Kidney (tissue), 14 donors: ENCODE results near the gene NCOA7. TPM values are rescaled to one million over a fixed set of nuclear protein-coding genes. Genes with fewer than 3 reads are reported as not detected.

ENCODE experiments used
- DNase-seq, 5 donors: peaks; one replicate each; pipeline ENCODE4 v3.0.0-alpha.2; 2013 to 2020
- FAIRE-seq: peaks from 2 replicates; lab custom pipeline; 2012; peaks lifted over from hg19 to GRCh38; lab: Jason Lieb, UNC
- H3K27ac ChIP-seq, 2 donors: one replicate each; pipeline ENCODE4 v1.7.0; 2013; ENCODE audit warnings: low read depth in 2 of 2, low read length in 2 of 2, inconsistent platforms in 1 of 2
- H3K27me3 ChIP-seq: one replicate; pipeline ENCODE4 v1.7.1; 2013; ENCODE audit warnings: low read length, inconsistent platforms; ENCODE audit not compliant: control insufficient read depth, insufficient read depth
- H3K36me3 ChIP-seq, 3 donors: one replicate each; pipeline versions ENCODE4 v1.7.0 to v1.7.1; 2013; ENCODE audit warnings: low read length in 3 of 3, control low read depth in 1 of 3, inconsistent platforms in 1 of 3; ENCODE audit not compliant: insufficient read depth in 3 of 3, control insufficient read depth in 2 of 3
- H3K4me1 ChIP-seq, 3 donors: one replicate each; pipeline versions ENCODE4 v1.7.0 to v1.7.1; 2013; ENCODE audit warnings: low read length in 3 of 3, inconsistent platforms in 1 of 3, low read depth in 1 of 3; ENCODE audit not compliant: control insufficient read depth in 2 of 3, insufficient read depth in 2 of 3
- H3K4me3 ChIP-seq, 3 donors: one replicate each; pipeline versions ENCODE4 v1.7.0 to v1.8.1; 2013; ENCODE audit warnings: low read length in 3 of 3, control low read depth in 1 of 3, inconsistent platforms in 1 of 3
- H3K9ac ChIP-seq, 3 donors: one replicate each; pipeline versions ENCODE4 v1.7.0 to v1.7.1; 2013; ENCODE audit warnings: low read length in 3 of 3, control low read depth in 1 of 3, inconsistent platforms in 1 of 3
- H3K9me3 ChIP-seq, 3 donors: one replicate each; pipeline versions ENCODE4 v1.7.0 to v1.7.1; 2013; ENCODE audit warnings: low read length in 3 of 3, control low read depth in 1 of 3, inconsistent platforms in 1 of 3; ENCODE audit not compliant: control insufficient read depth in 2 of 3, insufficient read depth in 1 of 3
- intact Hi-C: fragments of 100-400 bp; cut with DNase I; formaldehyde crosslinking; loops from one replicate; pipeline ENCODE4 v1.11.1; 2022
- polyA plus RNA-seq: library from polyadenylated mRNA; stranded (reverse); fragments of 350-450 nt; fragmentation: Illumina TruSeq; extraction: RNeasy Lipid Tissue Mini Kit (QIAGEN cat#74804); gene quantifications from one replicate; pipeline ENCODE4 v1.2.3, GENCODE V29; 2014; ENCODE audit warnings: low read depth, low replicate concordance; ENCODE audit not compliant: insufficient read depth
- total RNA-seq: library from RNA; stranded (reverse); fragmentation: NEBNext Ultra II Directional; extraction: Animal tissue kit (Norgen Biotek cat#: 25700); gene quantifications from one replicate; pipeline ENCODE4 v1.2.1, GENCODE V29; 2021
- TF ChIP-seq, protein P1 (sequence below): IDR thresholded peaks from 3 replicates; pipeline ENCODE4 v1.5.1; 2012; ENCODE audit warnings: mild to moderate bottlenecking, moderate library complexity, borderline replicate concordance; ENCODE audit not compliant: insufficient read depth; ENCODE audit errors: extremely low read depth
- donor health status: control.
- donor health status: control.
- donor health status: control.
- donor health status: control.
- donor health status: control.
- donor health status: DM: yes; HTN: yes; CAD: no.
- donor health status: Normal renal cell carcinoma (clear cell type).

NCOA7 gene
- total and polyA plus RNA-seq, 2 donors from 2014 or later = 21.0 to 135 TPM

DNA sequence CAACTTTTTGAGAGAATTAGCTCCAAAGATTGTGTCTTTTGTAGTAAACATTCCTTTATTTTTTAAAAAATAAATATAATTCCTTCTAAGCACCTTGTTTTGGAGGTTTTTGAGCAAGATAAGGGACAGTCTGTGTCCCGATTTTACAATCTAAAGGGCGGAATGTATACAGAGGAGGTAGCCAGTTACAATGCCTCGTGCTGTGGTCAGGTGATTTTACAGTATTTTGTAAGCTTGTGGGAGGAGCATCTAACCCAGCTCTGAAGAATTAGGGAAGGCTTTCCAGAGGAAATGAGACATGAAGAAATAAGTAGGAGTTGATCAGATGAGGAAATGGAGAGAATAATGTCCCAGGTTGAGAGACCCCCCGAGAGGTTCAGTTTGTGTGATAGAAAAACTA lies 167.1 kb downstream of the NCOA7 start:
- peak overlapping the region in 1 of 2 donors; percentile 95 for H3K27ac ChIP-seq
- H3K9ac ChIP-seq = peak overlapping the region; percentile 14 to 81 (median 45)
- peaks cover 4 to 16% (median 10%) of the 10 kb centered on the region in 3 donors for H3K4me1 ChIP-seq
- TF ChIP-seq, protein P1, sequence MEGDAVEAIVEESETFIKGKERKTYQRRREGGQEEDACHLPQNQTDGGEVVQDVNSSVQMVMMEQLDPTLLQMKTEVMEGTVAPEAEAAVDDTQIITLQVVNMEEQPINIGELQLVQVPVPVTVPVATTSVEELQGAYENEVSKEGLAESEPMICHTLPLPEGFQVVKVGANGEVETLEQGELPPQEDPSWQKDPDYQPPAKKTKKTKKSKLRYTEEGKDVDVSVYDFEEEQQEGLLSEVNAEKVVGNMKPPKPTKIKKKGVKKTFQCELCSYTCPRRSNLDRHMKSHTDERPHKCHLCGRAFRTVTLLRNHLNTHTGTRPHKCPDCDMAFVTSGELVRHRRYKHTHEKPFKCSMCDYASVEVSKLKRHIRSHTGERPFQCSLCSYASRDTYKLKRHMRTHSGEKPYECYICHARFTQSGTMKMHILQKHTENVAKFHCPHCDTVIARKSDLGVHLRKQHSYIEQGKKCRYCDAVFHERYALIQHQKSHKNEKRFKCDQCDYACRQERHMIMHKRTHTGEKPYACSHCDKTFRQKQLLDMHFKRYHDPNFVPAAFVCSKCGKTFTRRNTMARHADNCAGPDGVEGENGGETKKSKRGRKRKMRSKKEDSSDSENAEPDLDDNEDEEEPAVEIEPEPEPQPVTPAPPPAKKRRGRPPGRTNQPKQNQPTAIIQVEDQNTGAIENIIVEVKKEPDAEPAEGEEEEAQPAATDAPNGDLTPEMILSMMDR = no peak
- FAIRE-seq (no peak), DNase-seq (peak in 3 of 5 donors; percentile 31 to 86 (median 79))
- H3K36me3 ChIP-seq = no peaks in the 10 kb centered on the region
- intact Hi-C loops = no loop called here
- H3K27me3 ChIP-seq = no peaks in the 10 kb centered on the region
- H3K9me3 ChIP-seq = no peaks in the 10 kb centered on the region
- H3K4me3 ChIP-seq = peak overlapping the region; percentile 65 to 83 (median 79)

DNA sequence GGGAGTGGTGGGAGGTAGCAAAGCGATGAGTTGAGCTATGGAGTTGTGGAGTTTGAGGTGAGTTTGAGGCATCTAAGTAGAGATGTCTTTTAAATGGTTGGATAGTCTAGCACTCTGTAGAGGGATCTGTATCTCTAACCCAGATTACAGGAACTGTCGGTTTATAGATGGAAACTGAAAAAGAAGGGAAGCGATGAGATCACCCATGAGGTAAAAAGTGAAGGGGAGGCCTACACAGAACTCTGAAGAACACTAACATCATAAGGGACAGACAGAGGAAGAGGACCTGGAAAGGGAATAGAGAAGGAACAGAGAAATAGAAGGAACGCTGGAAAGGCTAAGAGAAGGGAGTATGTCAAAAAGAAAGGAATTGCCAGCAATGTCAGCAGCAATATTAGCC lies 168.3 kb downstream of the NCOA7 start:
- TF ChIP-seq, protein P1 = no peak
- Histone ChIP-seq H3K27me3 (no peaks in the 10 kb centered on the region), H3K4me1 (peaks cover 4 to 16% (median 10%) of the 10 kb centered on the region in 3 donors), H3K9me3 (no peaks in the 10 kb centered on the region), H3K27ac (no peak overlapping the region), H3K36me3 (no peaks in the 10 kb centered on the region), H3K4me3 (no peak overlapping the region), H3K9ac (no peak overlapping the region)
- DNase-seq (no peak), FAIRE-seq (no peak)
- intact Hi-C loops = no loop called here

DNA sequence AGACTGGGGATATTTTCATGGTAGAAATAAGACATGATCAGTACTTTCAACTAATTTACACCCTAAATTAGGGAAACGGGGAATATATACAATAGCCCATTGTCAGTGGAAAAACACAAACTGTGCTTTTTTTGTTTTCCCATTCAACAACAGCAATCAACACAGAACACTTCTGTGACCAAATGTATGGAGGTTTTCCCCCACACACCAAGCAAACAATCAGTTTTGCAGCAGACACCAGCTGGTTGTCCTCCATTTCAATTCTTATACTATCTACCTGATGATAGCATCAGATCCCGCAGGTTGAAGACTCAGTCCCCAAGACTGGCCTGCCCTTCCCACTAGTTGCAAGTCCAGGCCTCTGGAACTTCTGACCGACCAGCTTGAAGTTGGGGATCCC lies 170.4 kb downstream of the NCOA7 start:
- Histone ChIP-seq H3K4me3 (no peak overlapping the region), H3K27me3 (no peaks in the 10 kb centered on the region), H3K4me1 (peaks cover 4 to 14% (median 10%) of the 10 kb centered on the region in 3 donors), H3K9ac (no peak overlapping the region), H3K36me3 (no peaks in the 10 kb centered on the region), H3K9me3 (no peaks in the 10 kb centered on the region), H3K27ac (no peak overlapping the region)
- intact Hi-C loops = no loop called here
- TF ChIP-seq, protein P1 = no peak
- no peak for FAIRE-seq
- DNase-seq = no peak
